HepG2 (cell line): ENCODE measurements around the gene XRCC5. TPM values are rescaled to one million over a fixed set of nuclear protein-coding genes. Genes with fewer than 3 reads are reported as not detected.

Source experiments
- NKX3-1 ChIP-seq: sonication (generic); formaldehyde crosslinking; IDR thresholded peaks from 2 replicates; pipeline ENCODE4 v1.5.0; 2020; ENCODE audit warnings: missing genetic modification reagents
- ZNF354B ChIP-seq: sonication (generic); formaldehyde crosslinking; IDR thresholded peaks from 2 replicates; pipeline ENCODE4 v1.8.0; 2022; ENCODE audit warnings: mild to moderate bottlenecking, missing genetic modification reagents
- polyA plus RNA-seq, 8 experiments: library from polyadenylated mRNA; depleted of rRNA in 3 of 8; stranded (reverse) in 7 of 8; unstranded in 1 of 8; fragments of >200 nt; fragmentation: Illumina TruSeq in 4 of 8; extraction: Trizol in 4 of 8; gene quantifications; 2 replicates each; pipeline versions ENCODE4 v1.2.1 to v1.2.3, GENCODE V29; 2011 to 2016; ENCODE audit warnings: low read depth in 4 of 8, missing spikeins in 1 of 8, mixed read lengths in 1 of 8; ENCODE audit not compliant: insufficient read depth in 1 of 8
- total RNA-seq, 5 experiments: library from RNA; depleted of rRNA; stranded (reverse); fragments of >200 nt; fragmentation: Illumina TruSeq; extraction: Trizol; gene quantifications; 2 replicates each; pipeline ENCODE4 v1.2.3, GENCODE V29; 2016; ENCODE audit warnings: low read depth in 1 of 5
- TF ChIP-seq, protein P1 (sequence below): sonication (generic); formaldehyde crosslinking; IDR thresholded peaks from 2 replicates; pipeline ENCODE4 v1.5.1; 2020; ENCODE audit warnings: mild to moderate bottlenecking, missing genetic modification reagents, moderate library complexity
- TF ChIP-seq, protein P2 (sequence below): sonication (generic); formaldehyde crosslinking; IDR thresholded peaks from 2 replicates; pipeline ENCODE4 v1.4.0; 2020; ENCODE audit warnings: missing genetic modification reagents, mild to moderate bottlenecking, borderline replicate concordance
- TF ChIP-seq, protein P3 (sequence below): sonication (generic); formaldehyde crosslinking; IDR thresholded peaks from 2 replicates; pipeline ENCODE4 v1.4.0; 2020; ENCODE audit warnings: mild to moderate bottlenecking, missing genetic modification reagents

XRCC5 gene
- total and polyA plus RNA-seq, 2 of the 13 experiments (the other 11 are each of a cell fraction or from before 2014, with no cell fraction given), result 264 to 454 TPM

DNA sequence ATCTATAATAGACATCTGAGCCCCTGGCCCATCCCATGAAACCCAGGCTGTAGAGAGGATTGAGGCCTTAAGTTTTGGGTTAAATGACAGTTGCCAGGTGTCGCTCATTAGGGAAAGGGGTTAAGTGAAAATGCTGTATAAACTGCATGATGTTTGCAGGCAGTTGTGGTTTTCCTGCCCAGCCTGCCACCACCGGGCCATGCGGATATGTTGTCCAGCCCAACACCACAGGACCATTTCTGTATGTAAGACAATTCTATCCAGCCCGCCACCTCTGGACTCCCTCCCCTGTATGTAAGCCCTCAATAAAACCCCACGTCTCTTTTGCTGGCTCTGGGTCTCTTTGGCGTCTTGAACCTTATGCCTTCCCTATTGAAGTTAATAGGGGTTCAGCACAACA lies 110.7 kb downstream of the XRCC5 start (continued):
- TF ChIP-seq, protein P1, sequence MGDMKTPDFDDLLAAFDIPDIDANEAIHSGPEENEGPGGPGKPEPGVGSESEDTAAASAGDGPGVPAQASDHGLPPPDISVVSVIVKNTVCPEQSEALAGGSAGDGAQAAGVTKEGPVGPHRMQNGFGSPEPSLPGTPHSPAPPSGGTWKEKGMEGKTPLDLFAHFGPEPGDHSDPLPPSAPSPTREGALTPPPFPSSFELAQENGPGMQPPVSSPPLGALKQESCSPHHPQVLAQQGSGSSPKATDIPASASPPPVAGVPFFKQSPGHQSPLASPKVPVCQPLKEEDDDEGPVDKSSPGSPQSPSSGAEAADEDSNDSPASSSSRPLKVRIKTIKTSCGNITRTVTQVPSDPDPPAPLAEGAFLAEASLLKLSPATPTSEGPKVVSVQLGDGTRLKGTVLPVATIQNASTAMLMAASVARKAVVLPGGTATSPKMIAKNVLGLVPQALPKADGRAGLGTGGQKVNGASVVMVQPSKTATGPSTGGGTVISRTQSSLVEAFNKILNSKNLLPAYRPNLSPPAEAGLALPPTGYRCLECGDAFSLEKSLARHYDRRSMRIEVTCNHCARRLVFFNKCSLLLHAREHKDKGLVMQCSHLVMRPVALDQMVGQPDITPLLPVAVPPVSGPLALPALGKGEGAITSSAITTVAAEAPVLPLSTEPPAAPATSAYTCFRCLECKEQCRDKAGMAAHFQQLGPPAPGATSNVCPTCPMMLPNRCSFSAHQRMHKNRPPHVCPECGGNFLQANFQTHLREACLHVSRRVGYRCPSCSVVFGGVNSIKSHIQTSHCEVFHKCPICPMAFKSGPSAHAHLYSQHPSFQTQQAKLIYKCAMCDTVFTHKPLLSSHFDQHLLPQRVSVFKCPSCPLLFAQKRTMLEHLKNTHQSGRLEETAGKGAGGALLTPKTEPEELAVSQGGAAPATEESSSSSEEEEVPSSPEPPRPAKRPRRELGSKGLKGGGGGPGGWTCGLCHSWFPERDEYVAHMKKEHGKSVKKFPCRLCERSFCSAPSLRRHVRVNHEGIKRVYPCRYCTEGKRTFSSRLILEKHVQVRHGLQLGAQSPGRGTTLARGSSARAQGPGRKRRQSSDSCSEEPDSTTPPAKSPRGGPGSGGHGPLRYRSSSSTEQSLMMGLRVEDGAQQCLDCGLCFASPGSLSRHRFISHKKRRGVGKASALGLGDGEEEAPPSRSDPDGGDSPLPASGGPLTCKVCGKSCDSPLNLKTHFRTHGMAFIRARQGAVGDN (CRISPR knock-in tag), result no peak
- no peak for TF ChIP-seq NKX3-1 (CRISPR knock-in tag)
- TF ChIP-seq, protein P2, sequence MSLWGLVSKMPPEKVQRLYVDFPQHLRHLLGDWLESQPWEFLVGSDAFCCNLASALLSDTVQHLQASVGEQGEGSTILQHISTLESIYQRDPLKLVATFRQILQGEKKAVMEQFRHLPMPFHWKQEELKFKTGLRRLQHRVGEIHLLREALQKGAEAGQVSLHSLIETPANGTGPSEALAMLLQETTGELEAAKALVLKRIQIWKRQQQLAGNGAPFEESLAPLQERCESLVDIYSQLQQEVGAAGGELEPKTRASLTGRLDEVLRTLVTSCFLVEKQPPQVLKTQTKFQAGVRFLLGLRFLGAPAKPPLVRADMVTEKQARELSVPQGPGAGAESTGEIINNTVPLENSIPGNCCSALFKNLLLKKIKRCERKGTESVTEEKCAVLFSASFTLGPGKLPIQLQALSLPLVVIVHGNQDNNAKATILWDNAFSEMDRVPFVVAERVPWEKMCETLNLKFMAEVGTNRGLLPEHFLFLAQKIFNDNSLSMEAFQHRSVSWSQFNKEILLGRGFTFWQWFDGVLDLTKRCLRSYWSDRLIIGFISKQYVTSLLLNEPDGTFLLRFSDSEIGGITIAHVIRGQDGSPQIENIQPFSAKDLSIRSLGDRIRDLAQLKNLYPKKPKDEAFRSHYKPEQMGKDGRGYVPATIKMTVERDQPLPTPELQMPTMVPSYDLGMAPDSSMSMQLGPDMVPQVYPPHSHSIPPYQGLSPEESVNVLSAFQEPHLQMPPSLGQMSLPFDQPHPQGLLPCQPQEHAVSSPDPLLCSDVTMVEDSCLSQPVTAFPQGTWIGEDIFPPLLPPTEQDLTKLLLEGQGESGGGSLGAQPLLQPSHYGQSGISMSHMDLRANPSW (CRISPR knock-in tag), result no peak
- TF ChIP-seq, protein P3, sequence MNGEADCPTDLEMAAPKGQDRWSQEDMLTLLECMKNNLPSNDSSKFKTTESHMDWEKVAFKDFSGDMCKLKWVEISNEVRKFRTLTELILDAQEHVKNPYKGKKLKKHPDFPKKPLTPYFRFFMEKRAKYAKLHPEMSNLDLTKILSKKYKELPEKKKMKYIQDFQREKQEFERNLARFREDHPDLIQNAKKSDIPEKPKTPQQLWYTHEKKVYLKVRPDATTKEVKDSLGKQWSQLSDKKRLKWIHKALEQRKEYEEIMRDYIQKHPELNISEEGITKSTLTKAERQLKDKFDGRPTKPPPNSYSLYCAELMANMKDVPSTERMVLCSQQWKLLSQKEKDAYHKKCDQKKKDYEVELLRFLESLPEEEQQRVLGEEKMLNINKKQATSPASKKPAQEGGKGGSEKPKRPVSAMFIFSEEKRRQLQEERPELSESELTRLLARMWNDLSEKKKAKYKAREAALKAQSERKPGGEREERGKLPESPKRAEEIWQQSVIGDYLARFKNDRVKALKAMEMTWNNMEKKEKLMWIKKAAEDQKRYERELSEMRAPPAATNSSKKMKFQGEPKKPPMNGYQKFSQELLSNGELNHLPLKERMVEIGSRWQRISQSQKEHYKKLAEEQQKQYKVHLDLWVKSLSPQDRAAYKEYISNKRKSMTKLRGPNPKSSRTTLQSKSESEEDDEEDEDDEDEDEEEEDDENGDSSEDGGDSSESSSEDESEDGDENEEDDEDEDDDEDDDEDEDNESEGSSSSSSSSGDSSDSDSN (CRISPR knock-in tag), result no peak
- TF ChIP-seq ZNF354B (CRISPR knock-in tag), result no peak
